Ovary (tissue), 3 donors: Measurements from ENCODE around the gene SMARCD3.

Experiments used
- CTCF ChIP-seq, 3 donors: fragments of 450-650 bp in 2 of 3; fragments of 200-600 bp in 1 of 3; IDR thresholded peaks; one replicate each; pipeline versions ENCODE4 v1.5.1 to v1.8.0; 2016 to 2022; ENCODE audit warnings: antibody characterized with exemption in 3 of 3, mild to moderate bottlenecking in 1 of 3
- EP300 ChIP-seq: sonication (generic); formaldehyde crosslinking; IDR thresholded peaks from one replicate; pipeline ENCODE4 v1.6.1; 2017; ENCODE audit warnings: antibody characterized with exemption
- POLR2A ChIP-seq: fragments of 450-650 bp; IDR thresholded peaks from one replicate; pipeline ENCODE4 v1.6.1; 2017; ENCODE audit warnings: antibody characterized with exemption, mild to moderate bottlenecking, moderate library complexity
- donor health status: DM: no; HTN: no; CAD: no.

GRCh38 chr7:151248346-151249033 lies at the start of gene SMARCD3:
- no peak for TF ChIP-seq CTCF (IDR thresholded peaks at IDR 0.05)
- TF ChIP-seq EP300, result no peak
- no peak for TF ChIP-seq POLR2A
